GM23338 (cell line): Measurements from ENCODE around the gene NSD1. TPM values are rescaled to one million over a fixed set of nuclear protein-coding genes. Genes with fewer than 3 reads are reported as not detected.

Source experiments
- ATAC-seq: fragments of 200-7000 bp; cut with Tn5 transposase; 3 replicates; pipeline ENCODE4 v1.9.1; 2020
- DNase-seq: peaks from one replicate; pipeline ENCODE4 v3.0.0-alpha.2; 2015; ENCODE audit warnings: low spot score
- H2AFZ ChIP-seq: fragments of 200-600 bp; sonication (generic); 2 replicates; pipeline ENCODE4 v1.8.0; 2016; ENCODE audit warnings: antibody characterized with exemption, mild to moderate bottlenecking, moderate library complexity
- H3F3A ChIP-seq: fragments of 200-600 bp; sonication (generic); replicated peaks from 2 replicates; pipeline ENCODE4 v1.8.0; 2017; ENCODE audit warnings: antibody characterized with exemption, mixed run types, low read depth
- H3K27ac ChIP-seq: fragments of 200-600 bp; sonication (generic); 2 replicates; pipeline ENCODE4 v1.6.1; 2016; ENCODE audit warnings: low read depth
- H3K27me3 ChIP-seq: fragments of 200-600 bp; sonication (generic); 2 replicates; pipeline ENCODE4 v1.8.0; 2016; ENCODE audit warnings: mild to moderate bottlenecking, mixed run types, moderate library complexity; ENCODE audit not compliant: insufficient read depth
- H3K36me3 ChIP-seq: fragments of 200-600 bp; sonication (generic); 2 replicates; pipeline ENCODE4 v1.8.0; 2016; ENCODE audit warnings: mild to moderate bottlenecking; ENCODE audit not compliant: insufficient read depth
- H3K4me1 ChIP-seq: fragments of 200-600 bp; sonication (generic); 2 replicates; pipeline ENCODE4 v1.8.0; 2016; ENCODE audit warnings: mild to moderate bottlenecking, moderate library complexity; ENCODE audit not compliant: insufficient read depth
- H3K4me2 ChIP-seq: fragments of 200-600 bp; sonication (generic); 2 replicates; pipeline ENCODE4 v1.7.1; 2017; ENCODE audit warnings: mixed run types
- H3K4me3 ChIP-seq: fragments of 200-600 bp; sonication (generic); 2 replicates; pipeline ENCODE4 v1.6.1; 2016; ENCODE audit warnings: mixed run types
- H3K79me2 ChIP-seq: fragments of 200-600 bp; sonication (generic); replicated peaks from 2 replicates; pipeline ENCODE4 v1.8.0; 2017; ENCODE audit warnings: mild to moderate bottlenecking; ENCODE audit not compliant: insufficient read depth
- H3K9me2 ChIP-seq: fragments of 200-600 bp; sonication (generic); 2 replicates; pipeline ENCODE4 v1.8.0; 2017; ENCODE audit not compliant: insufficient read depth
- H4K20me1 ChIP-seq: fragments of 200-600 bp; sonication (generic); replicated peaks from 2 replicates; pipeline ENCODE4 v1.8.0; 2017; ENCODE audit warnings: mild to moderate bottlenecking; ENCODE audit not compliant: insufficient read depth
- H3K27ac Mint-ChIP-seq: 2 replicates; pipeline ENCODE4 v1.8.0; 2020; ENCODE audit warnings: inconsistent platforms, mild to moderate bottlenecking, moderate library complexity, mixed read lengths
- H3K27me3 Mint-ChIP-seq: 3 replicates; pipeline ENCODE4 v1.8.0; 2022; ENCODE audit warnings: low read depth, mild to moderate bottlenecking, moderate library complexity, mixed read lengths, inconsistent platforms; ENCODE audit not compliant: insufficient read depth, poor library complexity
- H3K36me3 Mint-ChIP-seq: 3 replicates; pipeline ENCODE4 v1.8.0; 2021; ENCODE audit warnings: low read depth, mild to moderate bottlenecking, inconsistent platforms, moderate library complexity, mixed read lengths
- H3K4me1 Mint-ChIP-seq: 3 replicates; pipeline ENCODE4 v1.8.0; 2020; ENCODE audit warnings: mild to moderate bottlenecking, inconsistent platforms, mixed read lengths
- H3K4me3 Mint-ChIP-seq: 3 replicates; pipeline ENCODE4 v1.8.0; 2021; ENCODE audit warnings: moderate library complexity, mild to moderate bottlenecking, inconsistent platforms, mixed read lengths
- H3K9me3 Mint-ChIP-seq: 3 replicates; pipeline ENCODE4 v1.8.0; 2020; ENCODE audit warnings: moderate library complexity, mild to moderate bottlenecking, inconsistent platforms, mixed read lengths
- CREB1 ChIP-seq: fragments of 250-450 bp; sonication (Bioruptor Pico); IDR thresholded peaks from 2 replicates; pipeline ENCODE4 v1.5.0; 2020; ENCODE audit warnings: low read depth, mild to moderate bottlenecking, moderate library complexity
- CTCF ChIP-seq, 2 experiments: fragments of 200-600 bp in 1 of 2; sonication (generic) in 1 of 2; conservative IDR thresholded peaks; 2 replicates each; pipeline versions ENCODE4 v1.5.1 to v1.6.1; 2016 to 2017; ENCODE audit warnings: antibody characterized with exemption in 2 of 2, low read depth in 2 of 2, mild to moderate bottlenecking in 2 of 2, moderate library complexity in 1 of 2
- JUNB ChIP-seq: IDR thresholded peaks from one replicate; pipeline ENCODE4 v1.6.1; 2016; ENCODE audit warnings: antibody characterized with exemption; ENCODE audit not compliant: unreplicated experiment
- ZNF462 ChIP-seq: fragments of 250-450 bp; sonication (Bioruptor Pico); IDR thresholded peaks from 2 replicates; pipeline ENCODE4 v1.5.0; 2020; ENCODE audit warnings: mild to moderate bottlenecking, moderate library complexity
- polyA plus RNA-seq: library from polyadenylated mRNA; unstranded; fragments of >200 nt; fragmentation: Nextera tagmentation; extraction: Ambion mirVana; gene quantifications from 2 replicates; pipeline ENCODE4 v1.2.1, GENCODE V29; 2016
- total RNA-seq: library from RNA; depleted of rRNA; stranded (reverse); fragments of >200 nt; shearing (Covaris generic); gene quantifications from 2 replicates; pipeline ENCODE4 v1.2.3, GENCODE V29; 2014

The NSD1 gene
- total and polyA plus RNA-seq, 2 experiments from 2014 or later = 96.4 to 106 TPM

- TF ChIP-seq ZNF462 (CRISPR knock-in tag) (no peak), CTCF (conservative IDR thresholded peaks at IDR 0.05; ENCODE audit: low read depth in 2 of 2) (no peak)
These were observed 182.4 kb downstream of the NSD1 start (continued) for GRCh38 chr5:177316005-177316404.

DNA sequence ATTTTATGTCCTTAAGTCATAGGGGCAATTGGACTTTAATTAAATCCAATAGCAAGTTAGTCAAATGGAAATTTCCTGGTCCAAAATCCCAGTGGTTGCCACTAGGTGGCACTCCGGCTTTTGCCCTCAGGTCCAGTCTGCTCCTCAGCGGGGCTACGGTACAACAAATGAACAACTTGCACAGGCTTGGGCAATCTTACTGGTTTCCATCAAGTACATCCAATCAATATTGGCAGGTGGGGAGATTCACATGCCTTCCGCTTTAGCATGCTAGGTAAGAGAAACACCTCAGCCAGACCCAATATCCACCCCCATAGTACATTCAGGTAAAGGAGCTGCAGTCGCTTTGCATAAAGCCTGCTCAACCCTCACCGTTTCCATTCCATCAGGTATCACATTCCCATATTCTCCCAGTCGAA lies 184.4 kb downstream of the NSD1 start:
- Mint-ChIP-seq H3K27ac (no peak overlapping the region), H3K27me3 (peaks cover 19% of the 10 kb centered on the region), H3K36me3 (no peaks in the 10 kb centered on the region; the same call in 2 of the 3 replicates), H3K4me3 (peak overlapping the region; percentile 30; the same call in 1 of the 3 replicates), H3K4me1 (peaks cover 5% of the 10 kb centered on the region), H3K9me3 (no peaks in the 10 kb centered on the region; the same call in 1 of the 3 replicates)
- Histone ChIP-seq H2AFZ (no peak overlapping the region), H3K4me1 (peaks cover under 1% of the 10 kb centered on the region; the same call in 1 of the 2 replicates), H3K79me2 (no peaks in the 10 kb centered on the region), H3K4me2 (no peak overlapping the region), H3K4me3 (no peak overlapping the region), H4K20me1 (no peaks in the 10 kb centered on the region), H3K27me3 (no peaks in the 10 kb centered on the region), H3K36me3 (no peaks in the 10 kb centered on the region; the same call in 1 of the 2 replicates), H3F3A (peaks cover 5% of the 10 kb centered on the region), H3K9me2 (no peaks in the 10 kb centered on the region), H3K27ac (no peak overlapping the region)
- DNase-seq (peak; percentile 87), ATAC-seq (peak; percentile 63)
- TF ChIP-seq ZNF462 (CRISPR knock-in tag) (no peak), JUNB (no peak), CREB1 (CRISPR knock-in tag) (no peak), CTCF (conservative IDR thresholded peaks at IDR 0.05; ENCODE audit: low read depth in 2 of 2) (peak; percentile 95 to 98)
